Coronary artery (tissue), 2 donors: ENCODE data around the gene C8A.

Experiments used
- DNase-seq: peaks from one replicate; pipeline ENCODE4 v3.0.0-alpha.2; 2017; ENCODE audit warnings: low spot score
- H3K27ac ChIP-seq, 2 donors: fragments of 200-600 bp; sonication (generic); one replicate each; pipeline ENCODE4 v1.5.1; 2016 to 2019
- H3K4me3 ChIP-seq: fragments of 200-600 bp; sonication (generic); 2 replicates; pipeline ENCODE4 v1.5.1; 2016; ENCODE audit warnings: mild to moderate bottlenecking, moderate library complexity
- CTCF ChIP-seq: fragments of 200-600 bp; sonication (generic); IDR thresholded peaks from one replicate; pipeline ENCODE4 v1.5.1; 2019; ENCODE audit warnings: antibody characterized with exemption

Gene C8A

DNA sequence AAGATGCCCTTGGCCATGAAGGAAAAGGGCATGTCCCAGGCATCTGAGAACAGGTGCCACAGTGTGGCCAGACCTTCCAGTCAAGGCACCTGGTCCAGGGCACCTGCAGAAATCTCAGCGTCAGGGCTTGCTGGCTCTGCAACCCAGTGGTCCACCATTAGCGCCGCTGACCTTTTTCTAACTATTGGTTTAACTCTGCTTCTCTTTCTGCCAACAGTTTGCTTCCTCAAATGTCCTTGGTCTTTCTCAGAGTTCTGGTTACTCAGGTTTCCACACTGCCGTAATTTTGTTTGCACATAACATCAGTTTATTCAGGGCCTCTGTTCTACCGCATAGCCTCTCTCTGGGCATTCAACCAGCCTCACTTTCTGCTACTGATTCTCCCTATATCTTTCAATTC, 18.9 kb upstream of the C8A start:
- no peak for DNase-seq
- Histone ChIP-seq H3K27ac (no peak overlapping the region), H3K4me3 (no peak overlapping the region)
- no peak for TF ChIP-seq CTCF

- no peak for DNase-seq
- no peak overlapping the region for H3K4me3 ChIP-seq
These were observed 18.2 kb upstream of the C8A start for GRCh38 chr1:56836359-56836758.

GRCh38 chr1:56837244-56837939, 17.2 kb upstream of the C8A start:
- no peak for TF ChIP-seq CTCF

More at GRCh38 chr1:56836359-56836758, 18.2 kb upstream of the C8A start:
- TF ChIP-seq CTCF = no peak
- no peak overlapping the region for H3K27ac ChIP-seq

DNA sequence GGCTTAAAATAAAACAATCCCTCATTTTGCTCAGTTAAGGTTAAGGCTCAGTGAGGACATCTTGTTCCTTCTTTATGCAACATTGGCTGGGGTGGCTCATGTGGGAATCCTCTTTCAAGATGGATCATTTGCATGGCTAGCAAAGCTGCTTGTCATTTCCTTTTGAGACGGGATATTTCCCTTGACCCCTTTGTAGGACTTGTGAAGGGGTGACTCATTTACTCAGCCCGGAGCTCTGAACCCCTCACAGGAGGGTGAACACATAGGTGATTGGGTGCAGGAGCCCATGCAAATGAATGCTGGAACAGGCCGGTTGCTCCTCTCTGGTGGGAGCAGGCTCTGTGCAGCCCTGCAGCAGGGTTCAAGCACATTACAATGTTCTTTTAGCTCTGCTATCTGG, 15.8 kb upstream of the C8A start:
- DNase-seq = no peak
- H3K4me3 ChIP-seq = no peak overlapping the region
- H3K27ac ChIP-seq = no peak overlapping the region
- TF ChIP-seq CTCF = no peak

More at GRCh38 chr1:56837244-56837939, 17.2 kb upstream of the C8A start:
- Histone ChIP-seq H3K4me3 (no peak overlapping the region), H3K27ac (no peak overlapping the region)
- DNase-seq = no peak

DNA sequence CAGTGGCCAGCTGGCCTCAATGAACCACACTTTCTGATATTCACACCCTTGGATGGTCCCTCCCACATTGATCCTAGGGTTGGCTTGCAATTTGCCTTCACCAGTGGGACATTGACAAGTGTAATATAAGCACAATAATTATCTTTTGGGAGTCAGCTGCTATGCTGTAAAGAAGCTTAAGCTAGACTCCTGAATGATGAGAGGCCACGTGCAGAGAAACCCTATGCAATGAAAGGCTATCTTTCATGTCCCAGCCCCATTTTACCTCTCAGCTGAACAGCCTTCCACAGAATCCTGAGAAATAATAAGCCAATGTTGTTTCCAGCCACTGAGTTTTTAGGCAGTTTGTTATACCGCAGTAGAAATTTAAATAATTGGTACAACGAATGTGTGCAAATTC, 11.1 kb upstream of the C8A start:
- Histone ChIP-seq H3K4me3 (no peak overlapping the region), H3K27ac (no peak overlapping the region)
- no peak for TF ChIP-seq CTCF
- DNase-seq = no peak

DNA sequence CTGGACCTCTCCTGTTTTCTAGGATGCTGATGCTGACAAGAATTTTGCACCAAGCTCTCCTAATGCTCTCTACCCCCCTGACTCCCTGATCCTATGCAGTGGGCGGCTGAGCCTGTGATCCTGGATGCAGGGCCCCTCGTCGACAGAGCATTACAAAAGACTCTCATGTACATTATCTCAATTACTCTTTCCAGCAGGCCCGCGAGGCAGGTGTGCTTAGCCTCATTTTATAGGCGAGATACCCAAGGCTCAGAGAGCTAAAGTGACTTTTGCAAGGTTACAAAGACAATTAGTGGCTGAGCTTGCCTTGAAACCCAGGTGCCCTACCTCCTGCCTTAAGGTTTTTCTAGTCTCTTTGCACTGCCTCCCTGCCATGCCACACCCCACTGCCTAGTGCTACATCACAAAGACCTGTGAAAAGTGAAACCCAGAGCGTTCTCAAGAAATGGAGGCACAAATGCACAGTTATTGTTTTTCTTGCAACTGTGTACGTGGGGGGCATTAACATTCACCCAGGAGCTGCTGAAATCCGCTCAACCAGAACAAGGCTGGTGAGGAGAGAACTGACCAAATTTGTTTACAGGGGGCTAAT, 10.0 kb upstream of the C8A start:
- no peak for DNase-seq
- no peak for TF ChIP-seq CTCF
- Histone ChIP-seq H3K4me3 (no peak overlapping the region), H3K27ac (no peak overlapping the region)

GRCh38 chr1:56845343-56845742, 9.3 kb upstream of the C8A start:
- no peak for DNase-seq
- TF ChIP-seq CTCF = no peak
- H3K27ac ChIP-seq = no peak overlapping the region
- H3K4me3 ChIP-seq = no peak overlapping the region
